GM23338 (cell line): ENCODE results near the gene FBXL17. TPM values are rescaled to one million over a fixed set of nuclear protein-coding genes. Genes with fewer than 3 reads are reported as not detected.

Source experiments
- ATAC-seq: fragments of 200-7000 bp; cut with Tn5 transposase; 3 replicates; pipeline ENCODE4 v1.9.1; 2020
- DNase-seq: peaks from one replicate; pipeline ENCODE4 v3.0.0-alpha.2; 2015; ENCODE audit warnings: low spot score
- H2AFZ ChIP-seq: fragments of 200-600 bp; sonication (generic); 2 replicates; pipeline ENCODE4 v1.8.0; 2016; ENCODE audit warnings: antibody characterized with exemption, mild to moderate bottlenecking, moderate library complexity
- H3F3A ChIP-seq: fragments of 200-600 bp; sonication (generic); replicated peaks from 2 replicates; pipeline ENCODE4 v1.8.0; 2017; ENCODE audit warnings: antibody characterized with exemption, mixed run types, low read depth
- H3K27ac ChIP-seq: fragments of 200-600 bp; sonication (generic); 2 replicates; pipeline ENCODE4 v1.6.1; 2016; ENCODE audit warnings: low read depth
- H3K27me3 ChIP-seq: fragments of 200-600 bp; sonication (generic); 2 replicates; pipeline ENCODE4 v1.8.0; 2016; ENCODE audit warnings: mild to moderate bottlenecking, mixed run types, moderate library complexity; ENCODE audit not compliant: insufficient read depth
- H3K36me3 ChIP-seq: fragments of 200-600 bp; sonication (generic); 2 replicates; pipeline ENCODE4 v1.8.0; 2016; ENCODE audit warnings: mild to moderate bottlenecking; ENCODE audit not compliant: insufficient read depth
- H3K4me1 ChIP-seq: fragments of 200-600 bp; sonication (generic); 2 replicates; pipeline ENCODE4 v1.8.0; 2016; ENCODE audit warnings: mild to moderate bottlenecking, moderate library complexity; ENCODE audit not compliant: insufficient read depth
- H3K4me2 ChIP-seq: fragments of 200-600 bp; sonication (generic); 2 replicates; pipeline ENCODE4 v1.7.1; 2017; ENCODE audit warnings: mixed run types
- H3K4me3 ChIP-seq: fragments of 200-600 bp; sonication (generic); 2 replicates; pipeline ENCODE4 v1.6.1; 2016; ENCODE audit warnings: mixed run types
- H3K79me2 ChIP-seq: fragments of 200-600 bp; sonication (generic); replicated peaks from 2 replicates; pipeline ENCODE4 v1.8.0; 2017; ENCODE audit warnings: mild to moderate bottlenecking; ENCODE audit not compliant: insufficient read depth
- H3K9me2 ChIP-seq: fragments of 200-600 bp; sonication (generic); 2 replicates; pipeline ENCODE4 v1.8.0; 2017; ENCODE audit not compliant: insufficient read depth
- H4K20me1 ChIP-seq: fragments of 200-600 bp; sonication (generic); replicated peaks from 2 replicates; pipeline ENCODE4 v1.8.0; 2017; ENCODE audit warnings: mild to moderate bottlenecking; ENCODE audit not compliant: insufficient read depth
- H3K27ac Mint-ChIP-seq: 2 replicates; pipeline ENCODE4 v1.8.0; 2020; ENCODE audit warnings: inconsistent platforms, mild to moderate bottlenecking, moderate library complexity, mixed read lengths
- H3K27me3 Mint-ChIP-seq: 3 replicates; pipeline ENCODE4 v1.8.0; 2022; ENCODE audit warnings: low read depth, mild to moderate bottlenecking, moderate library complexity, mixed read lengths, inconsistent platforms; ENCODE audit not compliant: insufficient read depth, poor library complexity
- H3K36me3 Mint-ChIP-seq: 3 replicates; pipeline ENCODE4 v1.8.0; 2021; ENCODE audit warnings: low read depth, mild to moderate bottlenecking, inconsistent platforms, moderate library complexity, mixed read lengths
- H3K4me1 Mint-ChIP-seq: 3 replicates; pipeline ENCODE4 v1.8.0; 2020; ENCODE audit warnings: mild to moderate bottlenecking, inconsistent platforms, mixed read lengths
- H3K4me3 Mint-ChIP-seq: 3 replicates; pipeline ENCODE4 v1.8.0; 2021; ENCODE audit warnings: moderate library complexity, mild to moderate bottlenecking, inconsistent platforms, mixed read lengths
- H3K9me3 Mint-ChIP-seq: 3 replicates; pipeline ENCODE4 v1.8.0; 2020; ENCODE audit warnings: moderate library complexity, mild to moderate bottlenecking, inconsistent platforms, mixed read lengths
- EZH2 ChIP-seq: fragments of 200-600 bp; sonication (generic); IDR thresholded peaks from one replicate; pipeline ENCODE4 v1.8.0; 2017; ENCODE audit warnings: antibody characterized with exemption, mild to moderate bottlenecking, low read depth; ENCODE audit not compliant: unreplicated experiment
- JUNB ChIP-seq: IDR thresholded peaks from one replicate; pipeline ENCODE4 v1.6.1; 2016; ENCODE audit warnings: antibody characterized with exemption; ENCODE audit not compliant: unreplicated experiment
- POLR2AphosphoS5 ChIP-seq: IDR thresholded peaks from 2 replicates; pipeline ENCODE4 v1.6.1; 2016; ENCODE audit warnings: antibody characterized with exemption, low read depth
- REST ChIP-seq: IDR thresholded peaks from one replicate; pipeline ENCODE4 v1.6.1; 2018; ENCODE audit warnings: antibody characterized with exemption; ENCODE audit not compliant: unreplicated experiment
- ZNF114 ChIP-seq: fragments of 250-450 bp; sonication (Bioruptor Pico); IDR thresholded peaks from 2 replicates; pipeline ENCODE4 v1.5.0; 2020; ENCODE audit warnings: mild to moderate bottlenecking, moderate library complexity
- polyA plus RNA-seq: library from polyadenylated mRNA; unstranded; fragments of >200 nt; fragmentation: Nextera tagmentation; extraction: Ambion mirVana; gene quantifications from 2 replicates; pipeline ENCODE4 v1.2.1, GENCODE V29; 2016
- total RNA-seq: library from RNA; depleted of rRNA; stranded (reverse); fragments of >200 nt; shearing (Covaris generic); gene quantifications from 2 replicates; pipeline ENCODE4 v1.2.3, GENCODE V29; 2014
- TF ChIP-seq, protein P1 (sequence below), 2 experiments: fragments of 200-600 bp in 1 of 2; sonication (generic) in 1 of 2; conservative IDR thresholded peaks; 2 replicates each; pipeline versions ENCODE4 v1.5.1 to v1.6.1; 2016 to 2017; ENCODE audit warnings: antibody characterized with exemption in 2 of 2, low read depth in 2 of 2, mild to moderate bottlenecking in 2 of 2, moderate library complexity in 1 of 2
- TF ChIP-seq, protein P2 (sequence below): fragments of 250-450 bp; sonication (Bioruptor Pico); IDR thresholded peaks from 2 replicates; pipeline ENCODE4 v1.5.0; 2020; ENCODE audit warnings: mild to moderate bottlenecking, moderate library complexity

Gene FBXL17
- total and polyA plus RNA-seq, 2 experiments from 2014 or later, result 2.0 to 2.7 TPM

DNA sequence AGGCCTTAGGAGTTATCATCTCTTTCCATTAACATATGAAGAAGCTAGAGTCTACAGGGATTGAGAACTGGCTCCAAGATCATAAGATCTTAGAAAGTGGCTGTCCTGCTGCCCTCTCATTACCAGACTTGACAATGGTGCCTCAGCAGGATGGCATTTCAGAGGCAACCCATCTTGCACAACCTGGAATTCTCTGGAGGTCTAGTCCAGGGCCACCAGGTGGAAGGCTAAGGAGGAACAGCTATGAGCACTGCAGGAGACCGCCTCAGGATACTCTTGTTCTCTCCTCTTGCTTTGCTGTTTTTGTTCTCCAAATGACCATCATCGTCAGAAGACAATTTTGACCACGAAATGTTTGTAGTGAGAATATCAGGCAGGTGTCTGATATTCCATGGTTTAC lies 322.6 kb downstream of the FBXL17 start (continued):
- TF ChIP-seq, protein P1, sequence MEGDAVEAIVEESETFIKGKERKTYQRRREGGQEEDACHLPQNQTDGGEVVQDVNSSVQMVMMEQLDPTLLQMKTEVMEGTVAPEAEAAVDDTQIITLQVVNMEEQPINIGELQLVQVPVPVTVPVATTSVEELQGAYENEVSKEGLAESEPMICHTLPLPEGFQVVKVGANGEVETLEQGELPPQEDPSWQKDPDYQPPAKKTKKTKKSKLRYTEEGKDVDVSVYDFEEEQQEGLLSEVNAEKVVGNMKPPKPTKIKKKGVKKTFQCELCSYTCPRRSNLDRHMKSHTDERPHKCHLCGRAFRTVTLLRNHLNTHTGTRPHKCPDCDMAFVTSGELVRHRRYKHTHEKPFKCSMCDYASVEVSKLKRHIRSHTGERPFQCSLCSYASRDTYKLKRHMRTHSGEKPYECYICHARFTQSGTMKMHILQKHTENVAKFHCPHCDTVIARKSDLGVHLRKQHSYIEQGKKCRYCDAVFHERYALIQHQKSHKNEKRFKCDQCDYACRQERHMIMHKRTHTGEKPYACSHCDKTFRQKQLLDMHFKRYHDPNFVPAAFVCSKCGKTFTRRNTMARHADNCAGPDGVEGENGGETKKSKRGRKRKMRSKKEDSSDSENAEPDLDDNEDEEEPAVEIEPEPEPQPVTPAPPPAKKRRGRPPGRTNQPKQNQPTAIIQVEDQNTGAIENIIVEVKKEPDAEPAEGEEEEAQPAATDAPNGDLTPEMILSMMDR (conservative IDR thresholded peaks at IDR 0.05; ENCODE audit: low read depth in 2 of 2), result no peak
- no peak for TF ChIP-seq EZH2
- no peak for TF ChIP-seq REST
- no peak for TF ChIP-seq ZNF114 (CRISPR knock-in tag)

- no peak for TF ChIP-seq JUNB
- Histone ChIP-seq H3F3A (no peaks in the 10 kb centered on the region), H3K36me3 (no peaks in the 10 kb centered on the region), H2AFZ (no peak overlapping the region), H3K27ac (no peak overlapping the region), H3K4me3 (no peak overlapping the region), H3K27me3 (no peaks in the 10 kb centered on the region), H3K9me2 (no peaks in the 10 kb centered on the region), H3K79me2 (no peaks in the 10 kb centered on the region), H3K4me2 (no peak overlapping the region), H4K20me1 (no peaks in the 10 kb centered on the region), H3K4me1 (no peaks in the 10 kb centered on the region)
- H3K27me3 Mint-ChIP-seq, result peaks cover 2% of the 10 kb centered on the region
- H3K27ac Mint-ChIP-seq, result no peak overlapping the region
- no peaks in the 10 kb centered on the region for H3K4me1 Mint-ChIP-seq
- peaks cover 13% of the 10 kb centered on the region for H3K9me3 Mint-ChIP-seq
- H3K4me3 Mint-ChIP-seq, result no peak overlapping the region
- DNase-seq (no peak), ATAC-seq (no peak)
- peaks cover 20% of the 10 kb centered on the region; the same call in 2 of the 3 replicates for H3K36me3 Mint-ChIP-seq
These were observed 327.5 kb downstream of the FBXL17 start for GRCh38 chr5:108054349-108054748.

DNA sequence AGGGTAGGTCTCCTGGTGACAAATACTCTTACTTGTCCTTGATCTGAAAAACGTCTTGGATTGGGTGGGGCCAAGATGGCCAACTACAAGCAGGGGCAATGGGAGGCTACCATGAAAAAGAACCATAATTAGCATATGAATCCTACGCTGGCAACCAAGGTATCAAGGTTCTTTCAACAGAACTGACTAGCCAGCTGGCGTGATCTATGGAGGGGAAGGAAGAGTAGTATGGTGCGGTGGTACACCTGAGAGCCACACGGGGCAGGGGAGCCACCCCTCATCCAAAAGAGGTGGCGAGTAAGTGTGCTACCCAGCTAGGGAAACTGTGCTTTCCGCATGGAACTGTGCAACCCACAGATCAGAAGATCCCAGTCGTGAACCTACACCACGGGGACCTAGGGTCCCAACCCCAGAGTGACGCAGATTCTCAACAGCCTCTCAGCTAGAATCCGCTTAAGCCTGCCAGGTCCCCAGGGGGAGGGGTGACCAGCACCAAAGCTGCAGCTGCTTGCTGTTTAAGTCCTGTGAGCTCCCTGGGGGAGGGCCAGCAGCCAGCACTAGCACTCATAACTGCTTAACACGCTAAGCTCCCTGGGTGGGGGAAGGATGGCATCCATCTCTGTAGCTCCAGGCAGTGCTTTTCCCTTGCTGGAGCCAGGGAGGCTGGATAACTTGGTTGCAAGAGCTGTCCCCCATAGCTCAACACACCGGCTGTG lies 334.8 kb downstream of the FBXL17 start:
- Histone ChIP-seq H3K9me2 (no peaks in the 10 kb centered on the region; the same call in 1 of the 2 replicates), H2AFZ (no peak overlapping the region), H3K27ac (no peak overlapping the region), H3K36me3 (no peaks in the 10 kb centered on the region), H4K20me1 (no peaks in the 10 kb centered on the region), H3K4me1 (peaks cover 3% of the 10 kb centered on the region; the same call in 1 of the 2 replicates), H3K79me2 (no peaks in the 10 kb centered on the region), H3K4me2 (no peak overlapping the region), H3F3A (no peaks in the 10 kb centered on the region), H3K4me3 (no peak overlapping the region), H3K27me3 (no peaks in the 10 kb centered on the region)
- peaks cover 5% of the 10 kb centered on the region for H3K4me1 Mint-ChIP-seq
- no peak overlapping the region for H3K27ac Mint-ChIP-seq
- ATAC-seq (peak; percentile 77), DNase-seq (peak; percentile 14)
- H3K36me3 Mint-ChIP-seq, result peaks cover 21% of the 10 kb centered on the region
- H3K4me3 Mint-ChIP-seq, result no peak overlapping the region
- H3K27me3 Mint-ChIP-seq, result peaks cover 5% of the 10 kb centered on the region
- peaks cover 8% of the 10 kb centered on the region for H3K9me3 Mint-ChIP-seq
- TF ChIP-seq, protein P2, sequence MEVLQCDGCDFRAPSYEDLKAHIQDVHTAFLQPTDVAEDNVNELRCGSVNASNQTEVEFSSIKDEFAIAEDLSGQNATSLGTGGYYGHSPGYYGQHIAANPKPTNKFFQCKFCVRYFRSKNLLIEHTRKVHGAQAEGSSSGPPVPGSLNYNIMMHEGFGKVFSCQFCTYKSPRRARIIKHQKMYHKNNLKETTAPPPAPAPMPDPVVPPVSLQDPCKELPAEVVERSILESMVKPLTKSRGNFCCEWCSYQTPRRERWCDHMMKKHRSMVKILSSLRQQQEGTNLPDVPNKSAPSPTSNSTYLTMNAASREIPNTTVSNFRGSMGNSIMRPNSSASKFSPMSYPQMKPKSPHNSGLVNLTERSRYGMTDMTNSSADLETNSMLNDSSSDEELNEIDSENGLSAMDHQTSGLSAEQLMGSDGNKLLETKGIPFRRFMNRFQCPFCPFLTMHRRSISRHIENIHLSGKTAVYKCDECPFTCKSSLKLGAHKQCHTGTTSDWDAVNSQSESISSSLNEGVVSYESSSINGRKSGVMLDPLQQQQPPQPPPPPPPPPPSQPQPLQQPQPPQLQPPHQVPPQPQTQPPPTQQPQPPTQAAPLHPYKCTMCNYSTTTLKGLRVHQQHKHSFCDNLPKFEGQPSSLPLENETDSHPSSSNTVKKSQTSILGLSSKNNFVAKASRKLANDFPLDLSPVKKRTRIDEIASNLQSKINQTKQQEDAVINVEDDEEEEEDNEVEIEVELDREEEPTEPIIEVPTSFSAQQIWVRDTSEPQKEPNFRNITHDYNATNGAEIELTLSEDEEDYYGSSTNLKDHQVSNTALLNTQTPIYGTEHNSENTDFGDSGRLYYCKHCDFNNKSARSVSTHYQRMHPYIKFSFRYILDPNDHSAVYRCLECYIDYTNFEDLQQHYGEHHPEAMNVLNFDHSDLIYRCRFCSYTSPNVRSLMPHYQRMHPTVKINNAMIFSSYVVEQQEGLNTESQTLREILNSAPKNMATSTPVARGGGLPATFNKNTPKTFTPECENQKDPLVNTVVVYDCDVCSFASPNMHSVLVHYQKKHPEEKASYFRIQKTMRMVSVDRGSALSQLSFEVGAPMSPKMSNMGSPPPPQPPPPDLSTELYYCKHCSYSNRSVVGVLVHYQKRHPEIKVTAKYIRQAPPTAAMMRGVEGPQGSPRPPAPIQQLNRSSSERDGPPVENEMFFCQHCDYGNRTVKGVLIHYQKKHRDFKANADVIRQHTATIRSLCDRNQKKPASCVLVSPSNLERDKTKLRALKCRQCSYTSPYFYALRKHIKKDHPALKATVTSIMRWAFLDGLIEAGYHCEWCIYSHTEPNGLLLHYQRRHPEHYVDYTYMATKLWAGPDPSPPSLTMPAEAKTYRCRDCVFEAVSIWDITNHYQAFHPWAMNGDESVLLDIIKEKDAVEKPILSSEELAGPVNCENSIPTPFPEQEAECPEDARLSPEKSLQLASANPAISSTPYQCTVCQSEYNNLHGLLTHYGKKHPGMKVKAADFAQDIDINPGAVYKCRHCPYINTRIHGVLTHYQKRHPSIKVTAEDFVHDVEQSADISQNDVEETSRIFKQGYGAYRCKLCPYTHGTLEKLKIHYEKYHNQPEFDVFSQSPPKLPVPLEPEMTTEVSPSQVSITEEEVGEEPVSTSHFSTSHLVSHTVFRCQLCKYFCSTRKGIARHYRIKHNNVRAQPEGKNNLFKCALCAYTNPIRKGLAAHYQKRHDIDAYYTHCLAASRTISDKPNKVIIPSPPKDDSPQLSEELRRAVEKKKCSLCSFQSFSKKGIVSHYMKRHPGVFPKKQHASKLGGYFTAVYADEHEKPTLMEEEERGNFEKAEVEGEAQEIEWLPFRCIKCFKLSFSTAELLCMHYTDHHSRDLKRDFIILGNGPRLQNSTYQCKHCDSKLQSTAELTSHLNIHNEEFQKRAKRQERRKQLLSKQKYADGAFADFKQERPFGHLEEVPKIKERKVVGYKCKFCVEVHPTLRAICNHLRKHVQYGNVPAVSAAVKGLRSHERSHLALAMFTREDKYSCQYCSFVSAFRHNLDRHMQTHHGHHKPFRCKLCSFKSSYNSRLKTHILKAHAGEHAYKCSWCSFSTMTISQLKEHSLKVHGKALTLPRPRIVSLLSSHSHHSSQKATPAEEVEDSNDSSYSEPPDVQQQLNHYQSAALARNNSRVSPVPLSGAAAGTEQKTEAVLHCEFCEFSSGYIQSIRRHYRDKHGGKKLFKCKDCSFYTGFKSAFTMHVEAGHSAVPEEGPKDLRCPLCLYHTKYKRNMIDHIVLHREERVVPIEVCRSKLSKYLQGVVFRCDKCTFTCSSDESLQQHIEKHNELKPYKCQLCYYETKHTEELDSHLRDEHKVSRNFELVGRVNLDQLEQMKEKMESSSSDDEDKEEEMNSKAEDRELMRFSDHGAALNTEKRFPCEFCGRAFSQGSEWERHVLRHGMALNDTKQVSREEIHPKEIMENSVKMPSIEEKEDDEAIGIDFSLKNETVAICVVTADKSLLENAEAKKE (CRISPR knock-in tag), result 0 out of 2 replicates have a peak, but pooled peaks have one; percentile 23
- TF ChIP-seq POLR2AphosphoS5, result no peak
